ENCODE data around the gene ZSCAN30. TPM values are rescaled to one million over a fixed set of nuclear protein-coding genes. Genes with fewer than 3 reads are reported as not detected.

Gene ZSCAN30
- total and polyA plus RNA-seq, 12 donors = 16.0 to 34.0 (median 22.0) TPM

DNA sequence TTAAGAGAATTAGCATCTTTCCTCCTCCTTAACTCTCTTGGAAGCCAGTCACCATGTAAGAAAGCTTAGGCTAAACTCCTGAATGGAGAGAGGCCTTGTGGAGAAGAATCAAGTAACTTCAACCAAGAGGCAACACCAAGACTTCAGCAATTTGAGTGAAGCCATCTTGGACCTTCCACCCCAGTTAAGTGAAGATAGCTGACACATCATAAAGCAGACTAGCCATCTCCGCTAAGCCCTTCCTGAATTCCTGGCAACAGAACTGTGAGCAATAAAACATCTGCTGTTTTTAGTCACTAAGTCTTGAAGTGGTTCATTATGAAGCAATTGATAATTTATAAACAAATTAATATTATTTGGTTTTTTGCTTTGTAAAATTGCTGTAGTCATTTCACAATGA, 50.7 kb downstream of the ZSCAN30 start:
- H3K4me3 ChIP-seq = no peak overlapping the region
- 76 to 96% (median 91%) methylated on average over 1 of the region's 1 CpG for WGBS, 4 donors
- peaks cover 0 to 12% of the 10 kb centered on the region in 2 donors for H3K4me1 ChIP-seq (replicated peaks in 1 of 2)
- no peaks in the 10 kb centered on the region for H3K27me3 ChIP-seq
- no peaks in the 10 kb centered on the region for H3K9me3 ChIP-seq (replicated peaks in 1 of 3)
- intact Hi-C loops (cut with DNase I) = no loop called here
- peaks cover 0 to 19% of the 10 kb centered on the region in 2 donors for H3K36me3 ChIP-seq (replicated peaks in 1 of 2)
- no peak for DNase-seq
- H3K27ac ChIP-seq = no peak overlapping the region
- TF ChIP-seq, protein P1, sequence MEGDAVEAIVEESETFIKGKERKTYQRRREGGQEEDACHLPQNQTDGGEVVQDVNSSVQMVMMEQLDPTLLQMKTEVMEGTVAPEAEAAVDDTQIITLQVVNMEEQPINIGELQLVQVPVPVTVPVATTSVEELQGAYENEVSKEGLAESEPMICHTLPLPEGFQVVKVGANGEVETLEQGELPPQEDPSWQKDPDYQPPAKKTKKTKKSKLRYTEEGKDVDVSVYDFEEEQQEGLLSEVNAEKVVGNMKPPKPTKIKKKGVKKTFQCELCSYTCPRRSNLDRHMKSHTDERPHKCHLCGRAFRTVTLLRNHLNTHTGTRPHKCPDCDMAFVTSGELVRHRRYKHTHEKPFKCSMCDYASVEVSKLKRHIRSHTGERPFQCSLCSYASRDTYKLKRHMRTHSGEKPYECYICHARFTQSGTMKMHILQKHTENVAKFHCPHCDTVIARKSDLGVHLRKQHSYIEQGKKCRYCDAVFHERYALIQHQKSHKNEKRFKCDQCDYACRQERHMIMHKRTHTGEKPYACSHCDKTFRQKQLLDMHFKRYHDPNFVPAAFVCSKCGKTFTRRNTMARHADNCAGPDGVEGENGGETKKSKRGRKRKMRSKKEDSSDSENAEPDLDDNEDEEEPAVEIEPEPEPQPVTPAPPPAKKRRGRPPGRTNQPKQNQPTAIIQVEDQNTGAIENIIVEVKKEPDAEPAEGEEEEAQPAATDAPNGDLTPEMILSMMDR (IDR thresholded peaks at IDR 0.05) = no peak
- no peak for TF ChIP-seq POLR2A (IDR thresholded peaks at IDR 0.05)

- intact Hi-C loops (cut with DNase I) = no loop called here
Observed at GRCh38 chr18:35236571-35237363, 53.3 kb downstream of the ZSCAN30 start.

DNA sequence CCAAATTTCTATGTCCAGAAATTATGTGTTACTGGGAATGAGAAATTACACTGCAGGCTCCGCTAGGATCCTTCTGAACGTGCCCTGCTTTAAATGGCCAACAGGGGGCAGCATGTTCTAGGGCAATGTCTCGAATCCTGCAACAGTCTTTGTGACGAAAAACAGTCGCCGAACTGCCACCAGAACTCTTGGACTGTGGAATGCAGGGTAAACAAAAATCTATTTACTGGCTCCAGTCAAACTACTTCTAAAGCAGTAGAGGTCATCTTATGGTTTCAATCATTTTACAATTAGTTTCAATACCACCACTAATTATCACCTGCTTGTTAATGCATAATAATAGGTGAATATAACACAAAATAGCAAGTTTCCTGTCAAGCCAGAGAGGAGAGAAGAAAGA, 59.0 kb downstream of the ZSCAN30 start:
- no peak for TF ChIP-seq POLR2A (IDR thresholded peaks at IDR 0.05)
- TF ChIP-seq, protein P1 (IDR thresholded peaks at IDR 0.05) = peak; percentile 85 to 95 (median 90)
- intact Hi-C loops (cut with DNase I) = loop anchor here in 1 of 2 donors (5.0 kb wide), 1 partner anchor 126 kb away; no protein-coding TSS in a partner anchor

More at GRCh38 chr18:35236571-35237363, 53.3 kb downstream of the ZSCAN30 start:
- H3K4me1 ChIP-seq (replicated peaks in 1 of 2) = peaks cover 0 to 3% of the 10 kb centered on the region in 2 donors
- no peaks in the 10 kb centered on the region for H3K9me3 ChIP-seq (replicated peaks in 1 of 3)
- no peak overlapping the region for H3K4me3 ChIP-seq
- WGBS, 4 donors = 77 to 86% (median 78%) methylated on average over 1 of the region's 1 CpG
- DNase-seq = no peak
- H3K27ac ChIP-seq = no peak overlapping the region
- TF ChIP-seq POLR2A (IDR thresholded peaks at IDR 0.05) = no peak
- TF ChIP-seq, protein P1 (IDR thresholded peaks at IDR 0.05) = no peak
- no peaks in the 10 kb centered on the region for H3K27me3 ChIP-seq
- H3K36me3 ChIP-seq (replicated peaks in 1 of 2) = no peaks in the 10 kb centered on the region

GRCh38 chr18:35227254-35227653, 62.8 kb downstream of the ZSCAN30 start:
- intact Hi-C loops (cut with DNase I) = no loop called here
- 77 to 88% (median 82%) methylated on average over 1 of the region's 1 CpG for WGBS, 4 donors
- Histone ChIP-seq H3K4me1 (replicated peaks in 1 of 2) (no peaks in the 10 kb centered on the region), H3K27ac (no peak overlapping the region), H3K36me3 (replicated peaks in 1 of 2) (no peaks in the 10 kb centered on the region), H3K4me3 (no peak overlapping the region), H3K9me3 (replicated peaks in 1 of 3) (no peaks in the 10 kb centered on the region), H3K27me3 (no peaks in the 10 kb centered on the region)
- no peak for DNase-seq
- TF ChIP-seq, protein P1 (IDR thresholded peaks at IDR 0.05) = no peak
- no peak for TF ChIP-seq POLR2A (IDR thresholded peaks at IDR 0.05)

More for the DNA sequence above, 59.0 kb downstream of the ZSCAN30 start:
- peak; percentile 80 to 96 (median 88) for DNase-seq
- Histone ChIP-seq H3K9me3 (replicated peaks in 1 of 3) (no peaks in the 10 kb centered on the region), H3K27ac (no peak overlapping the region), H3K36me3 (replicated peaks in 1 of 2) (no peaks in the 10 kb centered on the region), H3K4me1 (replicated peaks in 1 of 2) (no peaks in the 10 kb centered on the region), H3K27me3 (no peaks in the 10 kb centered on the region), H3K4me3 (peak overlapping the region in 1 of 4 donors; percentile 18)
- WGBS, 4 donors = 0 to 2% (median 0%) methylated on average over 6 of the region's 6 CpGs
